ENCODE results near the gene PBRM1. TPM values are rescaled to one million over a fixed set of nuclear protein-coding genes. Genes with fewer than 3 reads are reported as not detected.

PBRM1 gene
- total and polyA plus RNA-seq, 2 experiments from 2014 or later = 42.6 to 60.3 TPM

DNA sequence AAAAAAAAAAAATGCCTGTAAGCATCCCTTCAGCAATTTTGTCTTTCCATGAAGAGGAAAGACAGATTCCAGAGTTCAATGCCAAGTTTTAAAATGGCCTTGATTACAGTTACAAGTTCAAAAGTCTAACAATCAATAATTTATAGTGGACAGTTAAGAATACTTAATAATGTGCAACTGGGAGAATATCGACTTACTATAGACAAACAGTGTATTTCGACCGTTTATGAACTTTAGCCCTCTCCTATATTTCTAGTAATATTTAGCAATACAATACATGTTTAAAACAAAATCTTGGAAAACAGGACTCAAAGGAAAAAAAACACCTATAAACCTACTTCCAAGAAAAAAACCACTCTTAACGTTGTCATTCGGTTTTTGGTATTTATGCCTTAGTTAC is 1.5 kb downstream of the PBRM1 start:
- Histone ChIP-seq H3K27ac (peak overlapping the region; percentile 90), H3K4me3 (peak overlapping the region; percentile 90), H4K20me1 (ENCODE audit: insufficient read depth) (no peaks in the 10 kb centered on the region), H2AFZ (no peak overlapping the region), H3K9ac (peak overlapping the region; percentile 96), H3K36me3 (ENCODE audit: low read depth) (peaks cover 34% of the 10 kb centered on the region), H3K4me2 (ENCODE audit: unreplicated experiment) (peak overlapping the region; percentile 98), H3K9me3 (ENCODE audit: low read depth) (no peaks in the 10 kb centered on the region), H3K4me1 (ENCODE audit: insufficient read depth) (peaks cover 50% of the 10 kb centered on the region), H3K79me2 (ENCODE audit: insufficient read depth) (peaks cover 95% of the 10 kb centered on the region), H3K27me3 (replicated peaks; ENCODE audit: insufficient read depth) (no peaks in the 10 kb centered on the region), H3K9me2 (ENCODE audit: insufficient read depth) (no peaks in the 10 kb centered on the region), H3F3A (ENCODE audit: insufficient read depth) (peaks cover 33% of the 10 kb centered on the region)
- WGBS, 2 experiments (ENCODE audit: low coverage in 1 of 2, low lambda C conversion rate in 2 of 2, missing lambda C conversion rate in 2 of 2) = 41 to 43% methylated on average over 5 of the region's 5 CpGs
- TF ChIP-seq EZH2 (IDR thresholded peaks at IDR 0.05; ENCODE audit: insufficient read depth, poor library complexity, severe bottlenecking) (no peak), EZH2phosphoT487 (IDR thresholded peaks at IDR 0.05; ENCODE audit: insufficient read depth, low read depth) (no peak)
- in situ Hi-C loops (cut with MboI) = no loop called here
- DNase-seq = no peak

DNA sequence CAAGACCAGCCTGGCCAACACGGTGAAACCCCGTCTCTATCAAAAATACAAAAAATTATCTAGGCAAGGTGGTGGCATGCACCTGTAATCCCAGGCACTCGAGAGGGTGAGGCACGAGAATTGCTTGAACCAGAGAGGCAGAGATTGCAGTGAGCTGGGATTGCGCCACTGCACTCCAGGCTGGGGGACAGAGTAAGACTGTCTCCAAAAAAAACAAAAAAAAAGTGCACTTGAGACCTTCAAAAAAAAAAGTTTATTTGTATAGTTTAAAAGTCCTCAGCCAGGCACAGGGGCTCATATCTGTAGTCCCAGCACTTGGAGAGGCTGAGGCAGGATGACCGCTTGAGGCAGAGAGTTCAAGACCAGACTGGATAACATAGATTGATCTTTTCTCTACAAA is 2.1 kb downstream of the PBRM1 start:
- Histone ChIP-seq H3K4me1 (ENCODE audit: insufficient read depth) (peaks cover 55% of the 10 kb centered on the region), H2AFZ (no peak overlapping the region), H3K9me3 (ENCODE audit: low read depth) (no peaks in the 10 kb centered on the region), H3K79me2 (ENCODE audit: insufficient read depth) (peaks cover 95% of the 10 kb centered on the region), H3F3A (ENCODE audit: insufficient read depth) (peaks cover 27% of the 10 kb centered on the region), H3K9ac (peak overlapping the region; percentile 96; the same call in 1 of the 2 replicates), H3K4me3 (no peak overlapping the region), H3K9me2 (ENCODE audit: insufficient read depth) (no peaks in the 10 kb centered on the region), H3K36me3 (ENCODE audit: low read depth) (peaks cover 34% of the 10 kb centered on the region), H3K27ac (no peak overlapping the region), H3K27me3 (replicated peaks; ENCODE audit: insufficient read depth) (no peaks in the 10 kb centered on the region), H3K4me2 (ENCODE audit: unreplicated experiment) (no peak overlapping the region), H4K20me1 (ENCODE audit: insufficient read depth) (no peaks in the 10 kb centered on the region)
- DNase-seq = no peak
- TF ChIP-seq EZH2 (IDR thresholded peaks at IDR 0.05; ENCODE audit: insufficient read depth, poor library complexity, severe bottlenecking) (no peak), EZH2phosphoT487 (IDR thresholded peaks at IDR 0.05; ENCODE audit: insufficient read depth, low read depth) (no peak)
- in situ Hi-C loops (cut with MboI) = no loop called here
- WGBS, 2 experiments (ENCODE audit: low coverage in 1 of 2, low lambda C conversion rate in 2 of 2, missing lambda C conversion rate in 2 of 2) = 83 to 84% methylated on average over 6 of the region's 6 CpGs

DNA sequence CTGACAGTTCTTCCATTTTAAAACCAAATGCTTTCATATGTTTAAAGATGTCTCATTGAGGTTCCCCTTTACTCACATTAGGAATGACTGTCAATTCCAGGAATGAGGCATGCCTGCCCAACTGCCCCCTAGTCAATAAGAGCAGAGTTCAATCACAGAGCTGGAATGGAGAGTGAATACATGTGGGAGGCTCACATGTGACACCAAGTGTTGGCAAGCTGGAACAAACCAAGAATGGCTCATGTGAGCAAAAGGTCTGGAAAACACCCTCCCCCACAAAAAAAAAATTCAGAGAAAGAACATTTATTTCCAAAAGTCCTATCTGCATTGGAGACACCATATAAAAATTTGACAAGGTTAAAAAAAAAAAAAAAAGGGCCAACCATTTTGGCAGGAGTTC is 3.7 kb downstream of the PBRM1 start:
- no peaks in the 10 kb centered on the region for H4K20me1 ChIP-seq (ENCODE audit: insufficient read depth)
- DNase-seq = peak; percentile 91
- no peaks in the 10 kb centered on the region for H3K9me2 ChIP-seq (ENCODE audit: insufficient read depth)
- in situ Hi-C loops (cut with MboI) = no loop called here
- H3K9ac ChIP-seq = peak overlapping the region; percentile 42
- TF ChIP-seq EZH2 (IDR thresholded peaks at IDR 0.05; ENCODE audit: insufficient read depth, poor library complexity, severe bottlenecking) (no peak), EZH2phosphoT487 (IDR thresholded peaks at IDR 0.05; ENCODE audit: insufficient read depth, low read depth) (no peak)
- peak overlapping the region; percentile 74 for H3K27ac ChIP-seq
- H3K4me2 ChIP-seq (ENCODE audit: unreplicated experiment) = peak overlapping the region; percentile 22
- no peaks in the 10 kb centered on the region for H3K9me3 ChIP-seq (ENCODE audit: low read depth)
- peaks cover 40% of the 10 kb centered on the region for H3K4me1 ChIP-seq (ENCODE audit: insufficient read depth)
- H3K27me3 ChIP-seq (replicated peaks; ENCODE audit: insufficient read depth) = no peaks in the 10 kb centered on the region
- no peak overlapping the region for H3K4me3 ChIP-seq
- peaks cover 16% of the 10 kb centered on the region for H3F3A ChIP-seq (ENCODE audit: insufficient read depth)
- no peak overlapping the region for H2AFZ ChIP-seq
- peaks cover 24% of the 10 kb centered on the region for H3K36me3 ChIP-seq (ENCODE audit: low read depth)
- peaks cover 93% of the 10 kb centered on the region for H3K79me2 ChIP-seq (ENCODE audit: insufficient read depth)

DNA sequence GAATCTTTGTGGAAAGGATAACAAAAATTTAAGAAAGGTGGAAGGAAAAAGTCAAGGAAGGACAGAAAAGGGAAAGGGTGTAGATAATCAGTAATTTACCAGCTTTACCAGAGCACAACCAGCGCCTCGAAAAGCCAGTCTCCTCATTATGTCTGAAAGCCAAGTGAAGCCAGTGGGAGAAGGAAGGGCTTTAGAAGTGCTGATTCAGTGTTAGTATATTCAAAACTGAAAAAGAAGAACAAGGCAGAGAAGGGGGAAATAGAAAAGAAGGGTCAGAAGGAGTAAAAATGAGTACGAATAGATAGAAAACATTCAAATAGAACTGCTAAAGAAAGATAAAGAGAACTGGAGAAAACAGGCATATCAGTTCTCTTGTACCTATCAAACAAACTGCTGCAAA is 4.1 kb downstream of the PBRM1 start:
- TF ChIP-seq EZH2phosphoT487 (IDR thresholded peaks at IDR 0.05; ENCODE audit: insufficient read depth, low read depth) (no peak), EZH2 (IDR thresholded peaks at IDR 0.05; ENCODE audit: insufficient read depth, poor library complexity, severe bottlenecking) (no peak)
- peak overlapping the region; percentile 22 for H3K4me2 ChIP-seq (ENCODE audit: unreplicated experiment)
- peak overlapping the region; percentile 74 for H3K27ac ChIP-seq

DNA sequence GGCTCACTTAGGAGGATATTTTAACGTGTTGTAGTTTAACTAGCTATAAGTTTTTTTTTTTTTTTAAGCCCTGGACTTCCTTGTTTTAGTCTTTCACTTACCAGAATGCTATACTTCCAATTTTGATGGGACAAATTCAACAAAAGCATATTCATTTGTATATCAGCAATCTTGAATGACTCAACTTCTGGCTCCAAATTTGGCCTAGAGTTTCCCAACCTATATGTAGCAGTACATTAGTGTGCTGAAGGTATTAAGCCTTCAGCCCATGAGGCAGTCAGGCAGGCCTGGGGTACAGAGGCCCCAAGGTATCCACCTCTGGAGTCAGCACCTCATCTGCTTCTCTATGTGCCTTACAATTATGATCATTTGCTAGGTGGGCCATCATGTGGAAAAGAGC is 5.9 kb downstream of the PBRM1 start:
- H3K4me3 ChIP-seq = no peak overlapping the region
- H3K79me2 ChIP-seq (ENCODE audit: insufficient read depth) = peaks cover 94% of the 10 kb centered on the region
- DNase-seq = peak; percentile 47
- no peaks in the 10 kb centered on the region for H4K20me1 ChIP-seq (ENCODE audit: insufficient read depth)
- TF ChIP-seq EZH2phosphoT487 (IDR thresholded peaks at IDR 0.05; ENCODE audit: insufficient read depth, low read depth) = no peak
- no peak for TF ChIP-seq EZH2 (IDR thresholded peaks at IDR 0.05; ENCODE audit: insufficient read depth, poor library complexity, severe bottlenecking)
- H3K4me2 ChIP-seq (ENCODE audit: unreplicated experiment) = no peak overlapping the region
- H3K9me3 ChIP-seq (ENCODE audit: low read depth) = no peaks in the 10 kb centered on the region
- peaks cover 37% of the 10 kb centered on the region for H3K4me1 ChIP-seq (ENCODE audit: insufficient read depth)
- no peaks in the 10 kb centered on the region for H3K9me2 ChIP-seq (ENCODE audit: insufficient read depth)
- H3K27me3 ChIP-seq (replicated peaks; ENCODE audit: insufficient read depth) = no peaks in the 10 kb centered on the region
- H2AFZ ChIP-seq = no peak overlapping the region
- peaks cover 16% of the 10 kb centered on the region for H3F3A ChIP-seq (ENCODE audit: insufficient read depth)
- no peak overlapping the region for H3K9ac ChIP-seq
- peaks cover 29% of the 10 kb centered on the region for H3K36me3 ChIP-seq (ENCODE audit: low read depth)
- in situ Hi-C loops (cut with MboI) = no loop called here
- peak overlapping the region; percentile 48; the same call in 1 of the 2 replicates for H3K27ac ChIP-seq
- WGBS, 2 experiments (ENCODE audit: low coverage in 1 of 2, low lambda C conversion rate in 2 of 2, missing lambda C conversion rate in 2 of 2) = 95 to 100% methylated on average over 1 of the region's 1 CpG

More for the DNA sequence above, 4.1 kb downstream of the PBRM1 start:
- Histone ChIP-seq H4K20me1 (ENCODE audit: insufficient read depth) (no peaks in the 10 kb centered on the region), H3K4me1 (ENCODE audit: insufficient read depth) (peaks cover 37% of the 10 kb centered on the region), H3K9ac (peak overlapping the region; percentile 42), H3K4me3 (no peak overlapping the region), H3K9me3 (ENCODE audit: low read depth) (no peaks in the 10 kb centered on the region), H3K27me3 (replicated peaks; ENCODE audit: insufficient read depth) (no peaks in the 10 kb centered on the region), H3K79me2 (ENCODE audit: insufficient read depth) (peaks cover 93% of the 10 kb centered on the region), H3K9me2 (ENCODE audit: insufficient read depth) (no peaks in the 10 kb centered on the region), H2AFZ (no peak overlapping the region), H3K36me3 (ENCODE audit: low read depth) (peaks cover 23% of the 10 kb centered on the region), H3F3A (ENCODE audit: insufficient read depth) (peaks cover 16% of the 10 kb centered on the region)
- in situ Hi-C loops (cut with MboI) = no loop called here
- peak; percentile 23 for DNase-seq
- WGBS, 2 experiments (ENCODE audit: low coverage in 1 of 2, low lambda C conversion rate in 2 of 2, missing lambda C conversion rate in 2 of 2) = 81 to 86% methylated on average over 3 of the region's 3 CpGs

Measured in GM23248 (cell line).